ENCODE measurements around the gene ADORA3.

DNA sequence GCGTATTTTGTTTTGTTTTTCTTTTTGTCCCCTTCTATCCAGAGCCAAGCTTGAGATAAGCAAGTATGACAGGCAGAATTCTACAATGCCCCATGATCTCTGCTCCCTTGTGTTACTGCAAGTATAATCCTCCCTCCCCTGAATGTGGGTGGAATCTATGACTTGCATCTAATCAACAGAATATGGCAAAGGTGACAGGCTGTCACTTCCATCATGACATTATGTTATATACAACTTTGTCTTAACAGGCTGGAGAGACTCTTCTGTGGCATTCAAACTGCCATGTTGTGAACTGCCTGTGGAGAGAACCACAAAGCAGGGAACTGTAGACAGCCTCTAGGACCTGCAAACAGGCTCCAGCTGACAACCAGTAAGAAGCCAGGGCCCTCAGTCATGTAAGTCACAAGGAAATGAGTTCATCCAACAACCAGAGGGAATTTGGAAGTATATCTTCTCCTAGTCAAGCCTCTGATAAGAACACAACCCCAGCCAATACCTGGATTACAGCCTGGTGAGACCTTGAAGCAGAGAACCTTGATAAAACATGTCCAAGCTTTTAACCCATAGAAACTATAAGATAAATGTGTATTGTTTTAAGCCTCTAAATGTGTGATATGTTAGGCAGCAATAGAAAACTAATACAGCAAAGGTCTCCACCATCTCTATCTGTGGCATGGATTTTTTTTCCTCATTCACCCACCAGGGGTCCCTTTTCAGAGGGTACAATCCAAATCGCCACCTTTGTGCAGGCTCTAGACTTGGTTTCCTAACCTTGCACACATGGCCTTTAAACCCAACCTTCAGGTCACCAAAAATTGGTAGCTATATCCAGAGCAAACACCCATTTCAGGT is 35.3 kb downstream of the ADORA3 start:
- TF ChIP-seq EZH2 (optimal IDR thresholded peaks at IDR 0.05; ENCODE audit: low read depth, low read length) (no peak), EZH2phosphoT487 (IDR thresholded peaks at IDR 0.05; ENCODE audit: low read length) (no peak)
- TF ChIP-seq, protein P1, sequence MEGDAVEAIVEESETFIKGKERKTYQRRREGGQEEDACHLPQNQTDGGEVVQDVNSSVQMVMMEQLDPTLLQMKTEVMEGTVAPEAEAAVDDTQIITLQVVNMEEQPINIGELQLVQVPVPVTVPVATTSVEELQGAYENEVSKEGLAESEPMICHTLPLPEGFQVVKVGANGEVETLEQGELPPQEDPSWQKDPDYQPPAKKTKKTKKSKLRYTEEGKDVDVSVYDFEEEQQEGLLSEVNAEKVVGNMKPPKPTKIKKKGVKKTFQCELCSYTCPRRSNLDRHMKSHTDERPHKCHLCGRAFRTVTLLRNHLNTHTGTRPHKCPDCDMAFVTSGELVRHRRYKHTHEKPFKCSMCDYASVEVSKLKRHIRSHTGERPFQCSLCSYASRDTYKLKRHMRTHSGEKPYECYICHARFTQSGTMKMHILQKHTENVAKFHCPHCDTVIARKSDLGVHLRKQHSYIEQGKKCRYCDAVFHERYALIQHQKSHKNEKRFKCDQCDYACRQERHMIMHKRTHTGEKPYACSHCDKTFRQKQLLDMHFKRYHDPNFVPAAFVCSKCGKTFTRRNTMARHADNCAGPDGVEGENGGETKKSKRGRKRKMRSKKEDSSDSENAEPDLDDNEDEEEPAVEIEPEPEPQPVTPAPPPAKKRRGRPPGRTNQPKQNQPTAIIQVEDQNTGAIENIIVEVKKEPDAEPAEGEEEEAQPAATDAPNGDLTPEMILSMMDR (IDR thresholded peaks at IDR 0.05; ENCODE audit: low read length), result no peak
